SKM-1 (cell line): ENCODE measurements around the gene PHYKPL.
"Not testable (repeated sequence)": the region's sequence is repeated elsewhere in the genome, so short reads cannot be mapped to it uniquely, and the experiment has no call there.

Experiments
- DNase-seq: peaks from one replicate; lab custom pipeline; 2025; ENCODE audit not compliant: unreplicated experiment; lab: John Stamatoyannopoulos, UW

PHYKPL gene

DNA sequence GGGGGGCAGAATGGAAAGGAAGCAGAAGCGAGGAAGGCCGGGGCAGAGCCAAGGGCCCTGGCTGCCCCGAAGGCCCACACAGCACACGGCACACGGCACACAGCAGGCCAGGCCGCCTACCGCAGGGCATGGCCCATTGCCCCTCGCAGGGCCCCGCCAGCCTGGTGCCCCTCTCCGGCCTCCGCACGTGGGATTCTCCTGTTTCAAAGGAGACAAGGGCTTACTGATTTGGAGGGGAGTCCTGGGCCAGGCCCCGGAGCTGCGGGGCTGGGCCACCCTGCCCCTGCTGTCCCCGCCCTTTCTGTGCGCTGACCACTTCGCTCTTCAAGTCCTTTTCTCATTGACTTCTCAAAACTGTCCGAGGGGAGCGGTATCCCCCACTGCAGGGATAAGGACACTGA is 7.7 kb upstream of the PHYKPL start:
- no peak for DNase-seq

DNA sequence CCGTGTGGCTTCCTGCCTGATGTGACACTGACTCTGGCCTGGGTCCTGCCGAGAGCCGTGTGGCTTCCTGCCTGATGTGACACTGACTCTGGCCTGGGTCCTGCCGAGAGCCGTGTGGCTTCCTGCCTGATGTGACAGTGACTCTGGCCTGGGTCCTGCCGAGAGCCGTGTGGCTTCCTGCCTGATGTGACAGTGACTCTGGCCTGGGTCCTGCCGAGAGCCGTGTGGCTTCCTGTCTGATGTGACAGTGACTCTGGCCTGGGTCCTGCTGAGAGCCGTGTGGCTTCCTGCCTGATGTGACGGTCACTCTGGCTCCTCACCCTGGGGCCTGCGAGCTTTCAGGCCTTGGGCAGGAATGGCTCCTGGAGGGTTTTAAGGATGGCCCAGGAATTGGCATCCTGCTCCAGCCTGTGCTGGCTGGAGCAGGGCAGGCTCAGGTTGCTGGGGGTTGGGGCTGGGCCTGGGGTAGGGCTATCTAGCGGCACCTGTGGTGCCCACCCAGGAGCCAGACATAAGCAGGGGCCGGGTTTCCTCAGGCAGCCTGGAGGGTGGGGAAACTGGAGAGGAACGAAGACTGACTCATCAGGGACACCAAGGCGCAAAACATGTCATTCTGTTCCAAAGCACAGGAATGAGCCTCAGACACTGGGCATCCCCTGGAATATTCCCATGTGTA is 7.2 kb upstream of the PHYKPL start:
- not testable (repeated sequence) for DNase-seq

DNA sequence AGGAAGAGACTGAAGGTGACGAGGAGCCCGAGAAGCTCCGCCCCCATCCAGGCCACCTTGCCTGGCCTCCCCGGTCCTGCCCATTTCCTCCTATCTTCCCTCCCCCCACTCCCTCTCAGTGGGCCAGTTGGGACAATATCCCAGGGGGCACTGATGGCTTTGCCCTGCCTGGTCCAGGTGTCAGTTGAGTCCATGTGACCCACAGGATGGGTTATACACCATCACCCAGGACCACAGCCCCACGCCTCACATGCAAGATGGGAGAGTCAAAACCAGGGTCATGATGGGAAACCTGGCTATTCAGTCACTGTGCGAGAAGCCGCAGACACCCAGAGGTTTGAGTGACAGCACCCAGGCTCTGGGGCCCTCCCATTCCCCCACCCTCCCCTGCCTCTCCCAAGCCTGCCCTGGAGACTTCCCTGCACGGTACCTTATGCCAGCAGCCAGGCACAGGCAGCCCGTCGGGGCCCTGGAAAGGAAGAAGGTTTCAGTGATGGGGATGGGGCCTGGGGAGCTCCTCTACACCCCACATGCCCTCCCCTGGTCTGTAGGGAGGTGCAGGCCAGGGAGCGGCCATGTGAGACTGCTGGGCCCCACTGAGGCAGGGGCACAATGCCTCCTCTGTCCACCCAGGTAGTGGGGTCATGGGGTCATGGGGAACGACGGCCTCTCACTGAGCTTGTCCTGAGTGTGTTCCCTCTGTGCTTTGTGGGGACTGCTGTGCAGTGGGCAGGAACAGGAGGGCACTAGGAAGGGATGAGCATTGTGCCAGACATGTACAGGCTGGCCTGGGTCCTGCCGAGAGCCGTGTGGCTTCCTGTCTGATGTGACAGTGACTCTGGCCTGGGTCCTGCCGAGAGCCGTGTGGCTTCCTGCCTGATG is 6.3 kb upstream of the PHYKPL start:
- no peak for DNase-seq

DNA sequence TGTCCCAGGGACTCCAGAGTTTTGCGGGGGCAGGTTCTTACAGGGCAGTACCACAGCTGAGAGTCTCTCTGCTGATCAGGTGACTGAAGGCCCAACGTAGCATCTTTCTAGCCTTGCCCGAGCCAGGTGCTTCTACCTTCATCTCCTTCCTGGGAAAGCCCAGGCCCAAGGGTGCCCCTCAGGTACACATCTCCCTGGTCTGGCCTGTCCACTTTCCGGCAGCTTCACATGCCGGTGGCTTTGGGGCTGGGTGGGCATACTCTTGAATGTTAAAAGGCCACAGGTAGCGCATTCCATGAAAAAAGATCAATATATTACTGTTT is 5.7 kb upstream of the PHYKPL start:
- no peak for DNase-seq

DNA sequence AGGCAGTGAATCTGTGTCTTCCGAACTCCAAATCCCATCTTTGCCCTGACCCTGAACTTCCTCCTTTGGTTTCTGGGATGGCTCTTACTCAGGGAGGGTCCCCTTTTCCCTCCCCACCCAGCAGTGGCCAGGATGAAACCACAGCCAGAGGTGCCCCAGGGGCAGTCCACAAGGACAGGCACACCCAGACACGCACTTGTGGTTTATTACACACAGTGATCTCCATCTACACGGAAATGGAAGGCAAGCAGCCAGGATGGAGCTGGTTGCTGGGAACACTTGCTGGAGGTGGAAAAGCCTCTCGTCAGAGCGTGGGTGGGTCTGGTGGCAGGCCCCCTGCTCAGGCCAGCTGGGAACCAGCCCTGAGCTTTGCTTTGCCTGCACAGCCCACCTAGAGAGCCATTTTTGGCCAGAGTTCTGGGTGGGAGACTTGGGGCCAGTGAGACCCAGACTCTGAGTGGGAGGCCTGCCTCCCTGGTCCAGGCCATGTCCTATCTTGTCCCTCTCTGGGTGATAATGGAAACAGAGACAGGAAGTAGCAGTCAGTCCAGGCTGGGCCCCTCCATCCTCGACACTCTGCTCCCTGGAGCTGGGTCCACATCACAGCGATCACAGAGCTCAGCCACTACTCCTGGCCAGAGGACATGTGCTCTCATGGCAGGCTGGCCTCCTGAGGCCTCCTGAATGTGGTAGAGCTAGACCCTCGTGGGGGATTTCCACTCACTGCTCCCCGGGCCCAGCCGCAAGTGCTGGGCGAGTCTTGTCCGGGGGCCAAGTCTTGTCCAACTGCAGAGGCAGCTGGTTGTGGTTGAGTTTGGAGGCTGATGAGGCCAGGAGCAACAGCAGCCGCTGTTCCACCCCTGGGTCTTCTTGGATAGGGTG is 5.1 kb upstream of the PHYKPL start:
- DNase-seq = no peak

DNA sequence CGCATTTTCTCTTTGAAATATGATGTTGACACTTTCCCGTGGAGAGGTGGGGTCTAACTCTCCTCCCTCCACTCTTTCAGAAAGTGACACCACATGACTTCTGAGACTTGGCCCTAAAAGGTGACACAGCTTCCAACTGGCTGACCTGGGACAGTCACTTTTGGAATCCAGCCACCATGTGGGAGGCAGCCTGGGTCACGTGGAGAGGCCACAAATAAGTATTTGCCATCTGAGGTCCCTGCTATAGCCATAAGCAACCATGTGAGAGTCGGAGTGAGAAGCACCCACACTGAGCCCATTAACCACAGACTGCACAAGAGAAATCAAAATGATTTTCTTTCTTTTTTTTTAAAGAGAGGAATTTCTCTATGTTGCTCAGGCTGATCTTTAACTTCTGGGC is 4.1 kb upstream of the PHYKPL start:
- no peak for DNase-seq

DNA sequence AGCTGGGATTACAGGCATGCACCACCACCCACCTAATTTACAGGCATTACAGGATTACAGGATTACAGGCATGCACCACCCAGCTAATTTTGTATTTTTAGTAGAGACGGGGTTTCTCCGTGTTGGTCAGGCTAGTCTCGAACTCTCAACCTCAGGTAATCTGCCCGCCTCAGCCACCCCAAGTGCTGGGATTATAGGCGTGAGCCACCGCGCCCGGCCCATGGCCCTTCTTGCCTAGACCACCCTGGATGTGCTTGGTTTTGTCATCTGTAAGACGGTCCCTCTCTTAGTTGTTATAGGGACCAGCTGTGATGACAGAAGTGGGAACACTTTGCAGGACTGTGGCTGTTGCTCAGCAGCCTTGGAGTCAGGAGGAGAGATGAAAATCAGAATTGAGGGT is 3.5 kb upstream of the PHYKPL start:
- no peak for DNase-seq

DNA sequence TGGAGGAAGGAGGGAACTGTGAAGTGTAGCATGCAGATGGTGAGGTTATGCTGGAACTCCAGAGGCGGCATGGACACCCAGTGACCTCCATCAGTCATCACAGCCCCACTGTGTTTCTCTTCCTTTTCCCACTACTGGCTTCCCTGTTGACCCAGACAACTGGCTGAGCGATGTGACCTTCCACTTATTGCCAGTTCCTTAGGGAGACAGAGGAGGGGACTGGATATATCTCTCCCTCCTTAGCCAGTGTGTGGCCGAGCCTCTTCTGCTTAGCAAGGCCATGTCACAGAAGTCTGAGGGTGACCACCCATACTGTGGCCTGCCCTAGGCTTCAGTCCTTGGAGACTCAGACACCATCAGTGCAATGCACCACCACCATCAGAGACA is 3.0 kb upstream of the PHYKPL start:
- DNase-seq = no peak

DNA sequence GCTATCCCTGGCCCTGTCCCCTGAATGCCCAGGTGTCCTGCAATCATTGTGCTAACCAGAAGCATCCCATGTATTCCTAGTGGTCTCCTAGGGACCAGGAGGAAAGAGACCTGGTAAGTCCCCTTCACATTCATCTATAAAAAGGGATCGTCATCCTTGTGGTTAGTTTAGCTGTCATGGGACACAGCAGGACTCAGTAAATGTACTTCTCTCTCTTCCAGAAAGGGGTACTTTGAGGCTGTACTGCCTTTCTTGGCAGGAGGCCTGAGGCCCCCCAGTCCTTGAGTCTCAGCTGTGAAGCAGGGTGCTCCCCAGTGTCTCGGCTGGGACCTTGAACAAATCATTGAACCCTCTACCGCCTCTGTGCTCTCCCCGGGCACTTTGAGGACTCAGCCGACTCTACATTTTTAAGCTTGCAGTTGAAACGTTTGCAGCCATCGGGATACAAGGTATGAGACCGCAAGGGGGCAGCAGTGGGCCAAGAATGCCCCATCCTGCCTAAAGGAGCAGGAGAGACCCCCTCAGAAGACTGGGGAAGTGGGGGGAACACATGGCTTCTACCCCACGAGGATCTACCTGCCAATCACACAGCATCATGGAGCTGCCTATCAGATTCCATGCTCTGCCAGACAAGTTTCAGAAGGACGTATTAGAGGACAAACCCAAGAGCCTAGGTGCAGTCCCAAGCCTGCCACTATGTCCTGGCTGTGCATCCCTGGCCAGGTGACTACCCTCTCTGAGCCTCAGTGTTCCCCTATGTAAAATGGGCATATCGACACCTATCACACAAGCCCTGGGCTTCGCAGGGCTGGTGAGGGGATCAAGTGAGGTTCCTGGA is 2.4 kb upstream of the PHYKPL start:
- peak; percentile 44 for DNase-seq

DNA sequence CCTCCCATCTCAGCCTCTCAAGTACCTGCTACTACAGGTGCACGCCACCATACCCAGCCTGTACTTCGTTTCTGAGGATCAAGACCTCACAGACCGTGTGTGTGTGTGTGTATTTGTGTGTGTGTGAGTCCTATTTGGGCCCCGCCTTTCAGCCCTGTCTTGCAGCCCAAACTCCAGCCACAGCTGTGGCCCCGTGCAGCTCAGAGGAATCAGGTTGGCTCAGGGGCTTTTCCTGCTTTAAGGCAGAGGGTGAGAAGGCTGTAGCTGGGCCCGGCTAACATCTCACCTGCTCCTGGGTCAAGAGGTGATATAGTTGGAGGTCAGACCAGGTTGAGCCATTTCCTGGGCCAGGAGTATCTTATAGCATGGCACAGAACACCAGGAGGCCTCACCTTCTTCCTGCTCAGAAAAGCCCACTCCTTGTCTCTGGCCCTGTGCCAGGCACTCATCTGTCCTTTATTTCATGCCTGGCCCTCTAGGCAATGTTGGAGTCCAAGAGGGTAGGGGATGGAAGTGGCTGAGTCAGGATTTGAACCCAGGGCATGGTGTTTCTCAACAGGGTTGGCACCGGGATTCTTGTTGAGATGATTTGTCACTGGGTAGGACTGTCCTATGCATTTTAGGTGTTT is 1.6 kb upstream of the PHYKPL start:
- DNase-seq = no peak

DNA sequence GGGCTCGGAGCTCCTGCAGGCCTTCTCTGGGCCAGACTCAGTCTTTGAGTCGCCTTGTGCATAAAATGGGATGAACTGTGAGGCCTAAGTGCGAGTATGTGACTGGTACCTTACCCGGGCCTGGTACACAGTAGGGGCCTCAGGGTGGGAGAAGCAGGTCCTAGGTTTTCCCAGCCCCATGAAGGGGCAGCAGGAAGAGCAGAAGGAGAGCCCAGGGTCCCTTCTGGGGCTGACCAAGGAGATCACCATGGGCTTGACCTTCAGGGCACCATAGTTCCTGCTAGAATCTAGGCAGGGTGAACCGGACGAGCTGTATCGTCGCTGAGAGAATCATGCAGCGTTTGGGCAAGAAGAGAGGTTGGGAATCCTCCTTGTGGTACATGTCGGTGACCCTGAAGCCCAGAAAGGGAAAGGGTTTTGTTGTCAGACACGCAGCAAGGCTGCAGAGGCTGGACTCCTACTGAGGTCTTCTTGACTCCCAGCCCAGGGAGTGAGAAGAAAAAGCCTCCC is 373 bp upstream of the PHYKPL start:
- no peak for DNase-seq

DNA sequence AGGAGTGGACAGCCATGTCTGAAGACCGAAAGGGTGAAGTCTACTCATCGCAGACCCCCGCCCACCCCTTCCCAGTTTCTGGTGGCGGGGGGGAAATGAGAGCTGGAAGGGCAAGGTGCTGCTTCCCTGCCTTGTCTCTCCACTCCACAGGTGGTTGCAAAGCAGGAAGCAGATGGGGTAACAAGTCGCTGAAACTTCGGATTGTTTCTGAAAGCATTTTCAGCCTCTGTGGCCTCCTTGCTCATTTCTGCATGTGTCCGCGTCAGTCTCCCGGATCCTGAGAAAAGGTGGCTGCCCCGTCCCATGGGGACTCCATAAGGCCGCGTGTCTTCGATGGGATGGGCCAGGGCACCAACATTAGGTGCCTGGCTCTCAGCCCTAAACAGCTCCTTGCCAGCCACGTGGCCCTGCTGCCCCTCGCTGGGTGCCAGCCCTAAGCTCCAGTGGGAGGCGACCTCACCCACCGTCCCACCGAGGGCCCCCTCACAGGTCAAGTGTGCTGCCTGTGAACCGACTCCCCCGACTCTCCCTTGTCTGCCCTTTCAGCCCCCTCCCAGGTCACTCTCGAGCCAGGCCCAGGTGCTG is 971 bp downstream of the PHYKPL start:
- no peak for DNase-seq

DNA sequence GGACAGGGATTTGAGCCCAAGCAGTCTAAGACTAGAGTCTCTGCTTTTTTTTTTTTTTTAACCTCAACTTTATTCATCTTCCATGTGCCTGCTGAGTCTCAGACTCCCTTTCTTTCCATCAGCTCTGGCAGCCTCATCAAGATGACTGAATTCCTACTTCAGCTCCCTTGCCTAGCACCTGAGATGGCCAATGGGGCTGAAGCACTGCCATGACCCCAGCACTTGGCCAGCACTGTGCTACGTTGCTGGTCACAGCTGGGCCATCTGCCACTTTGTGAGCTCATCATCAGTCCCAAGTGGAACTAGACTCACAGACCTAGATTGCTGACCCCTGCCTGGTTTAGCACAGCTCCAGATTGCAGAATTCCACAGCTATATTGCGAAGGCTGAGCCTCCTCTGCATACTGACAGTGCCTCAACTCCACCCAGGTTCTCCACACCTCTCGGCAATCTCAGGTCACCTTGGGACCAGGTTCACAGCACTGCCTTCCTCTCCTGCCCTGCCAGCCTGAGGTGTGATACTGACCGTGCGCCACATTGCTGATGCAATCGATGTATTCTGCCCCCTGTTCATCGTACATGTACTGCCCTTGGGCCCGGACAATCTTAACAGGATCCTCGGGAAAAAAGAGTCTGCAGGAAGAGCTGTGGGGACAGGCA is 1.6 kb downstream of the PHYKPL start:
- no peak for DNase-seq

DNA sequence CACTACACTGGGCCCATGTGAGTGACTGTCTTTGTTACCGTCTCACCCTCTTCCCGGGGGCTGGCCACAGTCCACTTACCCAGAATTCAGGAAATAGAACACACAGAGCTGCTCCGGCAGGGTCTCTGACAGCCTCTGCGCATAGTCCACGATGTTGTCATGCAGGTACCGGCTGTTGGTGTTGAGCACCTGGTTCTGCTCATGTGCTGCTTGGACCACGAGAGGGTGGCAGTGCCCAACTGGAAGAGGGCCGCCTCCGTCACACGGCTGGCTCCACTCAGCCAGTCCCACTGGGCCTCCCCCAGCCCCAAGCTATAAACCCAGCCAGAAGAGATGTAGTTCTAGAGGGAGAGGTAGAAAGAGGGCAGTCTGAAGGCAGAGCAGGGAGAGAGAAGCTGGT is 2.7 kb downstream of the PHYKPL start:
- DNase-seq = no peak

DNA sequence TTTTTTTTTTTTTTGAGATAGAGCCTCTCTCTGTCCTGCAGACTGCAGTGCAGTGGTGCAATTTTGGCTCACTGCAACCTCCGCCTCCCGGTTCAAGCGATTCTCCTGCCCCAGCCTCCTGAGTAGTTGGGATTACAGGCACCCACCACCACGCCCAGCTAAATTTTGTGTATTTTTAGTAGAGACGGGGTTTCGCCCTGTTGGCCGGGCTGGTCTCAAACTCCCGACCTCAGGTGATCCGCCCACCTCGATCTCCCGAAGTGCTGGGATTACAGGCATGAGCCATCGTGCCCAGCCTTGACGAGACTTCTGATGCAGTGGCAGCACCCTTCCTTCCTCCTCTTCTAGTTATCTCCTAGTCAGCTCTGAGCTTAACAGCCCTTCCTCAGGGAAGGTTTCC is 3.5 kb downstream of the PHYKPL start:
- not testable (repeated sequence) for DNase-seq

DNA sequence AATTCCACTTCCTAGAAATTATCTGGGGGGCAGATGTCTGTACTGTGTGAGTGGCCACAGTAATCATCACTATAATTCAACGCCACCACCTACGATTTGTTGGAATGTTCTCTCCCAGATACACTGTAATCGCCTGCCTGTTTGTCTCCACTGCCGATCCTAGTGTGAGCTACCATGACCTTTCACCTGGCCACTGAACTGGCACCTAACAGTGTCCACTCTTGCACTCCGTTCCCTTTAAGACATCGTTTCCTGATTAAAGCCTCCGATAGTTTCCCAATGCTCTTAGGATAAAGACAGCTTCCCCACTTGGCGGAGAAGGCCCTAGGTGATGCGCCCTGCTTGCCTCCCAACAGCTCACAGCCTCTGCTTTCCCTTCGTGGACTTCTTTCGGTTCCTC is 4.0 kb downstream of the PHYKPL start:
- no peak for DNase-seq

DNA sequence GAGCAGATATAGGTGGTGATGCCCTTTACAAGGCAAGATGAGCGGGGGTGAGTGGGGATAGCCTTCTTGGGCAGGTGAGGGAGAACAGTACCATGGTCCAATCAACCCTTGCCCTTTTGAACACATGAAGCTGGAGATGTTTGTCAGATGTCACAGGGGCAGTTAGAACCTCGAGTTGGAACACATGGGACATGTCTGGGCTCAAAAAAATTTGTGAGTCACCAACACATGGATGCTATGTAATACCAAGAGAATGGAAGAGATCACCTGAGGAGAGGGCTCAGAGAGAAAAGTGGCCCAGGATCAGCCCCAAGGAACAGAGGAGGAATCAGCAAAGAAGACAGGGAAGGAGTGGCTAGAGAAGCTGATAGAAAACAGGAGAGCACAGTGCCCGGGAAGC is 4.7 kb downstream of the PHYKPL start:
- no peak for DNase-seq

DNA sequence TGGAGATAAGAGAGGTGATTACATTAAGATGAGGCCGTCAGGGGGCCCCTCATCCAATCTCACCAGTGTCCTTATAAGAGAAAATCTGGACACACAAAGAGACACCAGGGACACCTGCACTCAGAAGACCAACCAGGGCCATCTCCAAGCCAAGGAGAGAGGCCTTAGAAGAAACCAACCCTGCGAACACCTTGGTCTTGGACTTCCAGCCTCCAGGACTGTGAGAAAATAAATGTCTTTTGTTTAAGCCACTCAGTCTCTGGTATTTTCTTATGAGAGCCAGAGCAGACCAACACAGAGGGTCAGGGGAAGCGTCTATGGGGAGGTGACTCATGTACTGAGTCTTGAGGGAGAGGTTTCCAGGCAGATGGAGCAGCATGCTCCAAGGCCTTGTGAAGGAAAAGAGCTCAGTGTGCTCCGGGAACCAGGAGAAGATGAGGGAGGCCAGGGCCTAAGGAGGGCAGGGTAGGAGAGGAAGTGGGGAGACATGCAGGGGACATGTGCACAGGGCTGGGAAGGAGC is 5.4 kb downstream of the PHYKPL start:
- DNase-seq = no peak

DNA sequence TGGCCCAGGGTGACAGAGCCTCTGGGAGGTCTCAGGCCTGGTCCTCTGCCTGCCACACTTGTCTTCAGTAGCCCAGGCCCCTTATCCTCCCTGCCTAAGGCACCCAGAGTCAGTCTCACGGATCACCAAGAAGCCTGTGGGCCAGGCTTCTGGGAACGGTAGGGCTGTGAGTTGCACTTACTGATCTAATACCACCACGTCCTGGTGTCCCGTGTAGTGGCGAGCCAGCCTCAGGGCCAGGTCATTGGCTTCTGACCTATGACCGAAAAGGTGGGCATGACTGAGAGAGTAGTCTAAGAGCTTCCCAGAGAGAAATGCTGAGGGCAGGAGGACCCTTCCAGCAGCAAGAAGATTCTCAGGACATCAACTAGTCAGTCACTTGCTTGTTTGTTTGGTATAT is 7.4 kb downstream of the PHYKPL start:
- DNase-seq = no peak
